ENCODE results near the gene HFE. TPM values are rescaled to one million over a fixed set of nuclear protein-coding genes. Genes with fewer than 3 reads are reported as not detected.

The HFE gene
- total and polyA plus RNA-seq, 2 of the 13 experiments (the other 11 are each of a cell fraction or from before 2014, with no cell fraction given): 3.7 to 6.3 TPM

GRCh38 chr6:26045065-26045927 lies 41.9 kb upstream of the HFE start (continued):
- TF ChIP-seq FOXA3 (CRISPR knock-in tag; IDR thresholded peaks at IDR 0.05) (peak; percentile 25; the same call in 1 of the 2 replicates), CC2D1A (CRISPR knock-in tag; IDR thresholded peaks at IDR 0.05) (0 out of 2 replicates have a peak, but pooled peaks have one; percentile 70), SSRP1 (CRISPR knock-in tag; IDR thresholded peaks at IDR 0.05) (no peak; the same call in 1 of the 2 replicates), CCDC6 (CRISPR knock-in tag; IDR thresholded peaks at IDR 0.05) (peak; percentile 97), THRA (CRISPR knock-in tag; IDR thresholded peaks at IDR 0.05; ENCODE audit: borderline replicate concordance) (0 out of 2 replicates have a peak, but pooled peaks have one; percentile 15), ZNF605 (CRISPR knock-in tag; IDR thresholded peaks at IDR 0.05) (peak; percentile 91), FOXK1 (CRISPR knock-in tag; IDR thresholded peaks at IDR 0.05; ENCODE audit: borderline replicate concordance, low read depth) (no peak), IRF2 (CRISPR knock-in tag; IDR thresholded peaks at IDR 0.05) (peak; percentile 75; the same call in 1 of the 2 replicates), ZBTB43 (CRISPR knock-in tag; conservative IDR thresholded peaks at IDR 0.05) (no peak; the same call in 1 of the 2 replicates), AHDC1 (CRISPR knock-in tag; IDR thresholded peaks at IDR 0.05; ENCODE audit: borderline replicate concordance) (peak; percentile 51; the same call in 1 of the 2 replicates), ZNF382 (CRISPR knock-in tag; IDR thresholded peaks at IDR 0.05; ENCODE audit: borderline replicate concordance) (no peak), ZNF362 (CRISPR knock-in tag; IDR thresholded peaks at IDR 0.05; ENCODE audit: borderline replicate concordance) (peak; percentile 56; the same call in 1 of the 2 replicates), DNMT3B (CRISPR knock-in tag; conservative IDR thresholded peaks at IDR 0.05) (no peak), ZBTB26 (CRISPR knock-in tag; IDR thresholded peaks at IDR 0.05; ENCODE audit: borderline replicate concordance) (peak; percentile 82), TCF7L2 (IDR thresholded peaks at IDR 0.05; ENCODE audit: low read depth, low read length) (no peak), HNF4G (IDR thresholded peaks at IDR 0.05; ENCODE audit: borderline replicate concordance, low read depth, low read length) (no peak), HNF4G (CRISPR knock-in tag; IDR thresholded peaks at IDR 0.05; ENCODE audit: borderline replicate concordance, low read depth) (peak; percentile 73)
